GM21526 (cell line): ENCODE data around the gene TRANK1.
"Not testable (repeated sequence)": the region's sequence is repeated elsewhere in the genome, so short reads cannot be mapped to it uniquely, and the experiment has no call there.

ENCODE experiments used
- ATAC-seq: cut with Tn5 transposase; IDR thresholded peaks from one replicate; pipeline ENCODE4 v1.9.1; 2021; ENCODE audit warnings: moderate library complexity; ENCODE audit not compliant: unreplicated experiment, low FRiP score

The TRANK1 gene

GRCh38 chr3:36894914-36895313 is 49.9 kb downstream of the TRANK1 start:
- ATAC-seq: no peak

GRCh38 chr3:36893826-36894225 is 51.0 kb downstream of the TRANK1 start:
- ATAC-seq: no peak

GRCh38 chr3:36893137-36893557 is 51.7 kb downstream of the TRANK1 start:
- ATAC-seq: peak; percentile 58

- ATAC-seq: no peak
Observed at GRCh38 chr3:36892457-36893136, 52.3 kb downstream of the TRANK1 start.

- ATAC-seq: peak; percentile 63
Observed at GRCh38 chr3:36891701-36892160, 53.1 kb downstream of the TRANK1 start.

- not testable (repeated sequence) for ATAC-seq
Observed at GRCh38 chr3:36891097-36891496, 53.8 kb downstream of the TRANK1 start.

- no peak for ATAC-seq
Observed at GRCh38 chr3:36890261-36890660, 54.6 kb downstream of the TRANK1 start.

- no peak for ATAC-seq
Observed at GRCh38 chr3:36881735-36882134, 63.1 kb downstream of the TRANK1 start.

- not testable (repeated sequence) for ATAC-seq
Observed at GRCh38 chr3:36879842-36880241, 65.0 kb downstream of the TRANK1 start.

GRCh38 chr3:36877930-36878685 is 66.7 kb downstream of the TRANK1 start:
- ATAC-seq: no peak

GRCh38 chr3:36876181-36876936 is 68.5 kb downstream of the TRANK1 start:
- ATAC-seq: peak; percentile 99

- ATAC-seq: no peak
Observed at GRCh38 chr3:36875397-36875796, 69.5 kb downstream of the TRANK1 start.

GRCh38 chr3:36874424-36874823 is 70.4 kb downstream of the TRANK1 start:
- ATAC-seq: no peak

GRCh38 chr3:36871379-36872126 is 73.3 kb downstream of the TRANK1 start:
- no peak for ATAC-seq

- ATAC-seq: peak; percentile 89
Observed at GRCh38 chr3:36868614-36869436, 76.0 kb downstream of the TRANK1 start.

GRCh38 chr3:36867810-36868209 is 77.0 kb downstream of the TRANK1 start:
- ATAC-seq: no peak

- no peak for ATAC-seq
Observed at GRCh38 chr3:36866368-36866767, 78.5 kb downstream of the TRANK1 start.

- no peak for ATAC-seq
Observed at GRCh38 chr3:36864180-36865053, 80.4 kb downstream of the TRANK1 start.
